ENCODE data around the gene RCVRN. TPM values are rescaled to one million over a fixed set of nuclear protein-coding genes. Genes with fewer than 3 reads are reported as not detected.
A peak's percentile ranks its signal among the peaks of the same experiment; 100 is the strongest.

RCVRN gene
- total RNA-seq, result 0.17 TPM
- long read RNA-seq, partial matches to known transcripts, result 0 of 1 reads
- long read RNA-seq, other reads (novel, unspliced or antisense), result 0 of 1 reads

GRCh38 chr17:9905078-9905415, at the start of gene RCVRN:
Gene RCVRN (minus strand): TSS chr17:9905271. CDS start chr17:9905180, 91 bp downstream.
- TF ChIP-seq, protein P1, sequence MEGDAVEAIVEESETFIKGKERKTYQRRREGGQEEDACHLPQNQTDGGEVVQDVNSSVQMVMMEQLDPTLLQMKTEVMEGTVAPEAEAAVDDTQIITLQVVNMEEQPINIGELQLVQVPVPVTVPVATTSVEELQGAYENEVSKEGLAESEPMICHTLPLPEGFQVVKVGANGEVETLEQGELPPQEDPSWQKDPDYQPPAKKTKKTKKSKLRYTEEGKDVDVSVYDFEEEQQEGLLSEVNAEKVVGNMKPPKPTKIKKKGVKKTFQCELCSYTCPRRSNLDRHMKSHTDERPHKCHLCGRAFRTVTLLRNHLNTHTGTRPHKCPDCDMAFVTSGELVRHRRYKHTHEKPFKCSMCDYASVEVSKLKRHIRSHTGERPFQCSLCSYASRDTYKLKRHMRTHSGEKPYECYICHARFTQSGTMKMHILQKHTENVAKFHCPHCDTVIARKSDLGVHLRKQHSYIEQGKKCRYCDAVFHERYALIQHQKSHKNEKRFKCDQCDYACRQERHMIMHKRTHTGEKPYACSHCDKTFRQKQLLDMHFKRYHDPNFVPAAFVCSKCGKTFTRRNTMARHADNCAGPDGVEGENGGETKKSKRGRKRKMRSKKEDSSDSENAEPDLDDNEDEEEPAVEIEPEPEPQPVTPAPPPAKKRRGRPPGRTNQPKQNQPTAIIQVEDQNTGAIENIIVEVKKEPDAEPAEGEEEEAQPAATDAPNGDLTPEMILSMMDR (IDR thresholded peaks at IDR 0.05), result no peak
- Histone ChIP-seq H3K4me3 (no peak within 1 kb of the TSS), H3K4me1 (no peaks in the 10 kb centered on the region), H3K27ac (no peak within 1 kb of the TSS), H3K36me3 (no peaks in the 10 kb centered on the region), H3K9me3 (no peaks in the 10 kb centered on the region), H3K27me3 (no peaks in the 10 kb centered on the region)
- ATAC-seq (no peak), DNase-seq (no peak)
- intact Hi-C loops (cut with DNase I), result no loop called here

GRCh38 chr17:9953492-9953891, 48.4 kb upstream of the RCVRN start:
- intact Hi-C loops (cut with DNase I), result no loop called here
- Histone ChIP-seq H3K27ac (no peak overlapping the region), H3K9me3 (no peaks in the 10 kb centered on the region), H3K4me1 (no peaks in the 10 kb centered on the region), H3K36me3 (no peaks in the 10 kb centered on the region), H3K4me3 (no peak overlapping the region), H3K27me3 (no peaks in the 10 kb centered on the region)
- TF ChIP-seq, protein P1 (IDR thresholded peaks at IDR 0.05), result no peak
- DNase-seq (peak; percentile 17), ATAC-seq (no peak)

DNA sequence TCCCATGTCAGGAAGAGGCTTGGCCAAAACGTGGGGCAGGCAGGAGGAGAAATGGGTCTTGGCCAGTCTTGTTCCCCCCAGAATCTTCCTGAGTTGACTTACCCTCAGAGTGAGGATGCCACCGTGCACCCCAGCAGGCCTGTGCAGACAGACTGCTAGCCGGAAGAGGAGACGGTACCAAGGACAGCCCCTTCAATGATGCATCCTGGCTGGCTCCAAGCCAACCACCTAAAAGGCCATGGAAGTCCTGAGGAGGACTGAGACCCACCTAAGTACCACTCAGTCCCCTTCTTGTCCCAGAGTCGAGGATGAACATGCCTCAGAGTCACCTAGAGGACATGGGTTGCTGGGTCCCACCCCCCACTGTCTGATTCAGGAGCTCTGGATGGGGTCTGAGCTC, 46.7 kb upstream of the RCVRN start:
- no peaks in the 10 kb centered on the region for H3K4me1 ChIP-seq
- no peak for ATAC-seq
- H3K27ac ChIP-seq, result no peak overlapping the region
- DNase-seq, result no peak
- no peaks in the 10 kb centered on the region for H3K27me3 ChIP-seq
- TF ChIP-seq, protein P1 (IDR thresholded peaks at IDR 0.05), result no peak
- no peaks in the 10 kb centered on the region for H3K36me3 ChIP-seq
- H3K4me3 ChIP-seq, result no peak overlapping the region
- no peaks in the 10 kb centered on the region for H3K9me3 ChIP-seq
- intact Hi-C loops (cut with DNase I), result no loop called here

DNA sequence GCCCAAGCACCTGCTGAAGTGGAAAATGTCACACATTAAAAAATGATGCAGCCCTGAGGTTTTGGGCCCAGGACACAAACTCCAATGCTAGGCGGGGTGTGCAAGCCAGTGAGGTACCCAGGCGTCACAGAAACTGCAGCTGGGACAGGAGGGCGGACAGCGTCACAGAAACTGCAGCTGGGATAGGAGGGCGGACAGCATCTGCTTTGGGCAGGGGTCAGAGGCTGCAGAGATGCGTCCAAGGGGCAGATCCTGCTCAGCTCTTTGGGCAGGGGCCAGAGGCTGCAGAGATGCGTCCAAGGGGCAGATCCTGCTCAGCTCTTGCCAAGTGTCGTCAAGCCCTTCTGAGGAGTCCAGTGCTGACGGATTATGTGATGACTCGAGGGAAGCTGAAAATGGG, 43.9 kb upstream of the RCVRN start:
- Histone ChIP-seq H3K27ac (no peak overlapping the region), H3K36me3 (no peaks in the 10 kb centered on the region), H3K4me1 (no peaks in the 10 kb centered on the region), H3K4me3 (no peak overlapping the region), H3K9me3 (no peaks in the 10 kb centered on the region), H3K27me3 (no peaks in the 10 kb centered on the region)
- TF ChIP-seq, protein P1 (IDR thresholded peaks at IDR 0.05), result no peak
- no peak for DNase-seq
- intact Hi-C loops (cut with DNase I), result no loop called here
- peak; percentile 54 for ATAC-seq

- Histone ChIP-seq H3K27me3 (no peaks in the 10 kb centered on the region), H3K9me3 (no peaks in the 10 kb centered on the region), H3K36me3 (peaks cover 26% of the 10 kb centered on the region), H3K27ac (no peak overlapping the region), H3K4me3 (no peak overlapping the region), H3K4me1 (no peaks in the 10 kb centered on the region)
- TF ChIP-seq, protein P1 (IDR thresholded peaks at IDR 0.05), result no peak
- DNase-seq, result no peak
- intact Hi-C loops (cut with DNase I), result no loop called here
- no peak for ATAC-seq
Measured at GRCh38 chr17:9944704-9945103, 39.6 kb upstream of the RCVRN start.

GRCh38 chr17:9943343-9943742, 38.3 kb upstream of the RCVRN start:
- intact Hi-C loops (cut with DNase I), result no loop called here
- no peak overlapping the region for H3K27ac ChIP-seq
- H3K27me3 ChIP-seq, result no peaks in the 10 kb centered on the region
- TF ChIP-seq, protein P1 (IDR thresholded peaks at IDR 0.05), result no peak
- peaks cover 31% of the 10 kb centered on the region for H3K36me3 ChIP-seq
- H3K9me3 ChIP-seq, result no peaks in the 10 kb centered on the region
- ATAC-seq (no peak), DNase-seq (no peak)
- no peak overlapping the region for H3K4me3 ChIP-seq
- H3K4me1 ChIP-seq, result no peaks in the 10 kb centered on the region

All from upper lobe of right lung (tissue), 1 donor.